Midbrain (tissue), 1 donor: Measurements from ENCODE around the gene TMEM125.

ENCODE experiments used
- DNase-seq: peaks from one replicate; lab custom pipeline; 2025; lab: John Stamatoyannopoulos, UW

The TMEM125 gene

GRCh38 chr1:43274804-43275180 is 5.0 kb downstream of the TMEM125 start:
- no peak for DNase-seq

DNA sequence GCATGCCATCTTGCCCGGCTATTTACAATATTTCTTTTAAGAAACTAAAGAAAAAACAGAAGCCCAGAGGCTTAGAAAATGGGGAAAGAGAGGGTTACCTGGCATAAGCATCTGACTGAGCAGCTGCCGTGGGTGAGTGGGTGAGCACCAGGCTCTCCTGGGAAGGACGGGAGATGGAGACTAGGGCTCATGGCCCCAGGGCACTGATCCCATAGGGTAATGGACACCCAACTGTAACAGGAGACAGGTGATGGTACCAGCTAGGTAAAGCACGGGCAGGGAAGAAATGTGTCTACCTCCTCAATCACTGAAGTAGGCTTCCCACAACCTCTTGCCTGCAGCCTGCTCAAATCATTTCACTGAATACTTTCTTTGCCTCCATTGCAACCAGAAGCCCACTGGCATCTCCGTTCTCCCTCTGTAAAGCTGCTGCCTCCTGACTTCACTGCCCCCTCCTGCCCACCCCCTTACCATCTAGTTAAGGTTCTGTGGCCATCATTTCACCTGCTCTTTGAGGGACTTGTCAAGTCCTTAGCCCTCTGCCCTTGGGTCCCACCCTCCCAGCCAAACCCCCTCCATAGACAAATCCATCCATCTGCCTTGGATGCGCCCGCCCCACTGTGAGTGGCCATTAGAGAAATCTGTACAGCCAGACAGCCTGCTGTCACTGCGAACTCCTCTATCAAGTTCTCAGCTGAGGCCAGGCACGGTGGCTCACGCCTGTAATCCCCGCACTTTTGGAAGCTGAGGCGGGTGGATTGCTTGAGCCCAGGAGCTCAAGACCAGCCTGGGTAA is 6.2 kb downstream of the TMEM125 start:
- DNase-seq, result no peak

DNA sequence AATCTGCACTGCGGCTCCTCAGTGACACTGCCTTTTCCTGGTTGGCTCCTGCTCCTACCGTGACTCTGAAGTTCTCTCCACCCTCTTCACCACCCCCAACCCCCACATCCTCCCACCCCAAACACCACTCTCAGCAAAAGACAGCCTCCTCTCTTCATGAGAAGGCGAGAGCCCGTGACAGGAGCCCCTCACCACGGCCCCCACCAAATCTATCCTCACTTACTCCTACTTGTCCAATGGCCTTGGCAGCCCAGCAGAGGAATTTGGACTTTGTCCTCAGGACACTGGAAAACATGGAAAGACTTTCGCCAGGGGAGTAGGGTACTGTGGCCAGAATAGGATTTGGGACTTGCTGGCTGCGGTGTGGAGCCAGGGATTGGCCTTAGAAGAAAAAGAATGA is 6.9 kb downstream of the TMEM125 start:
- no peak for DNase-seq

DNA sequence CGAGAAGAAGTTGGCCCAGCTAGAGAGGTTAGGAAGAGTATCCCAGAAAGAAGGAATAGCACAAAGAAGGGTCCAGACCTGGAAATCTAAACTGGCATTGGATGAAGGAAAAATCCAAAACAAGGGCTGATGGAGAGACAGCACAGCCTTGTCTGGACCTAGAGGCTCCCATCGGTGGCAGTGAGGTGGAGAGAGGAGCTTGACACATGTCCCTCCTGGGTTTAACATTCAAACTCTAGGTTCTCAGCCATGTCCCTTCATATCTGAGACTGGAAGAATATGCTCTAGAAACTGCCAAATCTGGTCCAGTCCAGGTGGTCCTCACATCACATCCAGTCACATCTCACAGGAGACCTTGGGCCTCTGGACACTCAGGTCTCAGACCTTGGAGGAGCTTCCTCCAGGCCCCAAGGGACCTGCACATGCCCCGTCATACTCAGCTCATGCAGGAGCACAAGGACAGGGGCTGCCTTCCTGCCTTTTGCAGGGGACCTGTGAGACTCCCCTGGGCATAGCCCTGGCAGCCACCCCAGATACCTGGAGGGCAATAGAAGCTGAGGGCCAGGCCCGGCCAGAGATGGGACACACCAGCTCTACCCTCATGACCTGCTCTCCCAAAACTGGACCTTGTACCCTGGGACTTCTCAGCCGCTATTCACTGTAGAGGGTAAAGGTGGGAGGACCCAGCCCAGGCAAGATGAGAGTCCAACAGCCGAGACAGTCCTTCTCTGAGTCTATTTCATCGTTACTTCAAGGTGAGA is 7.5 kb downstream of the TMEM125 start:
- no peak for DNase-seq

DNA sequence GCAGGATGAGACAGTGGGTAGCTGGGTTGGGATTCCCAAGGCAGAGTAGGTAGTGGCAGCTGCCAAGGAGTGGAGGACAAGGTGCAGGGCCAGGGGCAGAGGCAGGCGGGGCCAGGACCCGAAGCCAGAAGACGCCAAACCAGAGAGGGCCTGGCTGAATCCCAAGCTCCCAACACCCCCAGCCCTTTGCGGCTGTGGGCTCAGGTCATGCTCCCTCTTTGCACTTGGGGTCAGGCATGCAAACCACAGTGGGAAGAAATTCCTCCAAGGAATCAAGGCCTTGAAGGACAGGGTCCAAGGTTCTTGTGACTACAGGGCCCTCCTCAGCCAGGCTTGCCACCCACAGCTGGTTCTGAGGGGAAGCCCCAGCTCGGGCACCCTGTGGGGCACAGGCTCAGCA is 9.4 kb downstream of the TMEM125 start:
- DNase-seq, result no peak

- DNase-seq, result no peak
Measured at GRCh38 chr1:43279666-43280065, 9.9 kb downstream of the TMEM125 start.

DNA sequence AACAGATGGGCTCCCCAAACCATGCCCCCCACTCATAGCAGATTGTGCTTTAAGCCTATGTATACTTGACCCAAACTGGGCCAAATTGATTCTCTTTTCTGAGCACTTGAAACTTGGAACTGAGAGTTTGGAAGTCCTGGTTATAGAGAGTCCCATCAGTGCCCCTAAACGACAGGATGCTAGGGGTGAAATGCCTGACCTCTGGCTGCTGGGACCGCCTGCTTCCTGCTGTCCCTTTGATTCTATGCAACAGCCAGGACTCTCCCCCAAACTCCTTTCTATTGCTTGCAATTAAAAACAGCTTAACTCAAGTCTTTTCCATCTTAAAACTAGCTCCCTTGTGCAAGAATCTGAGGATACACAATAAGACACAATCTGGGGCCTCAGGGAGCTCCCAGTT is 10.9 kb downstream of the TMEM125 start:
- DNase-seq, result no peak

DNA sequence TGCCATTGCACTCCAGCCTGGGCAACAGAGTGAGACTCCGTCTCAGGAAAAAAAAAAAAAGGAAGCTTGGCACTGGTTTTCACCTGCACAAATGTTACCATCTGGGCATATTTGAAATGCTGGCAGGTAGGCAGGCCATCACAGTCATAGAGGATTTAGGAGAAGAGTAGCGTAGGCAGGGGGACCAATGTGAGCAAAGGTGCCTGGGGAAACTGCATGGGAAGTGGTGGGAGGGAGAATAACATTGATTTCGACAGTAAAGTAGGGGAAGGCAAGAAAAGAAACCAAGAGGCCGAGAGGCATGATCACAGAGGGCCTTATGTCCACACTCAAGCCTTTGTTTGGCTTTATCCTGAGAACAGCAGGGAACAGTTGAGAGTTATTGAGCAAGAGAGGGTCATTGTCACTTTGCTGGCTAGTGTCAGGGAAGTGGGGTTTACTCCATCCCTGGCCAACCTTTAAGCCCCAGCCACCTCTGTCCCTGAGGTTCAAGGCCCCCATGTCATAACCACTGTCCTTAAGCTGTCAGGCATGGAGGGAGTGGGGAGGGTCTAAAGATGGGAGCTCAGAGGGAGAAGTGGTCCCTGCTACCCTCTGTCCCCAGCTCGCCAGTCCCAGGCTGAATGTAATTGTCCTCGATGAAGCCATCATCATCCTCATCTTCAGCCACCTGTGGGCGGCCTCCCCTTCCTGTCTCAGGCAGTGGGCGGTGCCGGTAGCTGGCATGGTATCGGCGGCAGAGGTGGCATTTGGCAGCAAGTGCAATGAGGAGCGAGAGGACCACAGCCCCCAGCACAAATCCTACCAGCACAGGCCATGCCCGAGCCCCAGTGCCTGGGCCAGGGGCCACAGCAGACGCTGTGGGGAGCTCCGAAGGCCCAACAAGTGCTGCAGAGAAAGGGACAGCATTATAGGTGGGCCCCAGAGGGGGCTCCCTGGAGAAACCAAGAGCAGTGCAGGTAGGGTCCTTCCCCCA is 12.7 kb downstream of the TMEM125 start:
- DNase-seq, result peak; percentile 22

DNA sequence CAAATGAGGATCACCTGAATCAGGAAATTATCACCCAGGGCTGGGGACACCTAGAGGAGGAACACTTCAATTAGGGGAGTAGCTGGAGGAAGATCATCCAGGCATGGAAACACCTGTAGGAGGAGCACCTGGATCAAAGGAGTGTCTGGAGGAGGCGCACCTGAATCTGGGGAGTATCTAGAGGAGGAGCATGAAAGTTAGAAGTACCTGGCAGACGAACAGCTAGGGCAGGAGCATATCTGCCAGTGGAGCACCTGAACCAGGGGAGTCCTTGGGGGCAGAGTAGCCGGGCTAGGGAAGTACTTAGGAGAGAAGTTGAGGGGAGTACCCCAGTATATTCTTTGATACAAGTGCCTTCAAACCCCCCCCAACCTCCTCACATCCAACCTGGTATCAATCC is 14.3 kb downstream of the TMEM125 start:
- DNase-seq, result no peak

DNA sequence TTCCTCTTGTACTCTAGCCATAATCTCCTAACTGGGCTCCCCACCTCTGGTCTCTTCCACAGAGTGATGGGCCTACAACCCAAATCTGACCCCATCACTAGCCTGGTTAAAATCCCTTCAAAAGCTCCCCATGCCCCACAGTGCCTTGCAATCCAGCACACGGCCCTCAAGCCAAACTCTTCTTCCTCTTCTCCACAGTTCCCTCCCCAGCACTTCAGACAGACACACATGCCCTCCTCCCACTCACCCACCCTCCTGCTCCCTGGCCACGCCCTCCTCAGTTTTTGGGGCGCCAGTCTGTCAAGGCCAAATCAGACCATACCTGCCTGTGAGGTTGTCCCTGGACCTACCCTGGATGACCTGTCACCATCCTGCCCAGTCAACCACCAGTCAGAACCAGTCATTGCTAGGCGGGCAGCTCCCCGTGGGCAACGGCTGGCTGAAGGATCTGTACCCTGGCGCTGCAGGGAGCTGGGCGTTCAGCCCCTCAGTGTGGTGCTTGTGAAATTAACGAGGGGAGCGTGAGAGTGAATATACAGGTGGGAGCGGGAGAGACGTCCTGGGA is 14.8 kb downstream of the TMEM125 start:
- DNase-seq, result no peak

- DNase-seq, result no peak
Measured at GRCh38 chr1:43285269-43285990, 15.6 kb downstream of the TMEM125 start, which contains the start of gene C1orf210. Gene C1orf210, minus strand, starts transcription at chr1:43285581. Its CDS starts 2,311 bp downstream, at chr1:43283270.

DNA sequence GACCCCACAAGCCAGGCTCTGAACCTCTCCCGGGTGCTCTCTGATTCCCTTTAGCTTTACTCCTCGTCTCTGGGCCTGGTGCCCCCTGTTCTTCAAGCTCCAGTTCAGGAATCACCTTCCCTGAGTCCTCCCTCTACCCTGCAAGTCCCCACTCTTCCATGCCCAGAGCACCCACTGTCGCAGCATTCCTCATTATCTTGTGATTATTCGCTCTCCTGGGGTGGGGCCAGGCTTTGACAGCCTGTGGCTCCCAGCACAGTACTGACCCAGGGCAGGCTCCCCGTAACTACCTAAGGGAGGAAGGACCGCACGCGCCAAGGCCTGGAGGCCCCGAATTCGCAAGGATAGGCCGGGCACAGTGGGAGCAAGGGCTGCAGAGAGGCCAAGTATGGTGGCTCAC is 16.3 kb downstream of the TMEM125 start:
- DNase-seq, result no peak

- no peak for DNase-seq
Measured at GRCh38 chr1:43286533-43286932, 16.8 kb downstream of the TMEM125 start.

DNA sequence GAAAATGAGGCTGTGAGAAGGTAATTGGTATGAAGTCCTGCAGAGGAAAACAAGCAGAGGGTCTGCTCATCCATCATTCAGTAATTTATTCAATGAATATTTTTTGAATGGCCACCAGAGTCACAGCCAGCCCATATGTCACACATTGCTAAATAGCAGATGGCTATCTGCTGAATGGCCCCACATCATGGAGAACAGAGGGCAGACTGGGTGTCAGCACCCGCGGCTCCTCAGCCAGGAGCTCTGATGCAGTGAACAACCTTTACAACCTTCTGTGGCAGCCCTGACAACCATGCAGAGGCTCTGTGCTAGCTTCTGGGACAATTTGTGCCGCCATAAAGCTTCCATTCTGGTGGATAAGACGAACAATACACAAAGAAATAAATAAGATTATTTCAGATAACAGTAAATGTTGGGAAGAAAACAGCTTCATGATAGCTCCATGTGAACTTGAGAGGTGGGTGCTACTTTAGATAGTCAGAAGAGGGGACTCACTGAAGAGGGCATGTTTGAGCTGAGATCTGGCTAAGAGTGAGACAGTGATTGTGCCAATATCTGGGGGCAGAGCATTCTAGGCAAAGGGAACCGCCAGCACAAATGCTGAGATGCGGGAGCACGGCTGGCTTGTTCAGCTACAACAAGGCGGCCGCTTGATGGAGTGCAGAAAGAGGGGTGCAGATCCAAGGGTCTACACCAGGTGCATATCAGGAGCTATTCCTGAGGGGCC is 18.4 kb downstream of the TMEM125 start:
- DNase-seq, result no peak

DNA sequence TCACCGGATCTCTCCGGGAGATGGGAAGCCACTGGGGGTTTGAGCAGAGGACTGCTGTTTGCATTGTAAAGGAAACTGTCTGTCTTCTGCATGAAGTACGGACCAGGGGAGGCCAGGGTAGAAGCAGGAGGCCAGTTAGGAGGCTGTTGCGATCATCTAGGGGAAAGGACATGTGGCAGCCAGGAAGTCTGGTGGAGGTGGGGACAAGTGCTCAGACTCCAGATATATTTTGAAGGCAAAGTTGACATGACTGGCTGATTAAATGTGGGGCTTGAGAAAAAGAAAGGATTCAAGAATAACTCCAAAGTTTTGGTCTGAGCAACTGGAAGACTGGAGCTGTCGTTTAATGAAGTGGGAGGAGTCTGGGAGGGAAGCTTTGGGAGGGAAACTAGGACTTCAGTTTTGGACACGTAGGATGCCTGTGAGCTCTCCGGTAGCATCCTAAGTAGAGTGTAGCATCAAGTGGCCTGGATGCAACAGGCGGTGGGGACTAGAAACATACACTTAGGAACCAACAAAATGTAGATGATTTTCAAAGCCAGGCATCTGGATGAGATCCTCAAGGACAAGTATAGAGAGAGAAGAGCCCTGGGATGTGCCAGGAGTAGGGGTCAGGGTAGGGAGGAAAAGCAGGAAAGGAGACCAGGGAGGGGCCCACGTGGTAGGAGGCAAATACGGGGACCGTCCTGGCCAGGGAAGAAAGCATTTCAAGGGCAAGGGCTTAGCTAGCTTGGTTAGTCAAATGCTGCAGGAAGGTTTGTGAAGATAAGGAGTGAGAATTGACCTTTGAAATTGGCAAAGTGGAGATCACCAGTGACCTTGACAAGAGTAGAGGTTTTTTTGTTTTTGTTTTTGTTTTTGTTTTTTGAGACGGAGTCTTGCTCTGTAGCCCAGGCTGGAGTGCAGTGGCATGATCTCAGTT is 19.3 kb downstream of the TMEM125 start:
- DNase-seq, result no peak

DNA sequence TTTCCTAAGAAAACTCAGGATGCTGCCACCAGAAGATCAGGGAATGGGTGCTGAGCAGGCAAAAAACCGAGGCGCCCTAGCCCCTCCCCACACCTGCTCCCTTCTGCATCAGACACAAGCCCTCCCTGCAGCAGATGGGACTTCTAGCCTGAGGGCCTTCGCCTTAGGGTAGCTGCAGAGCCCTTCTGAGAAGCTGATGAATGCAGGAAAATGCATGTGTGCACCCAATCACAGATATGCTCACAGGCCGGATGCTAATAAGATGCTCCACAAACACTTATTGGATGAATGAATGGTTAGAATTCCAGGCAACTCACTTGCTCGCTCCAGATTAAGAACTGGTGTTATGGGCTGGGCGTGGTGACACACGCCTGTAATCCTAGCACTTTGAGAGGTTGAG is 22.4 kb downstream of the TMEM125 start:
- no peak for DNase-seq

DNA sequence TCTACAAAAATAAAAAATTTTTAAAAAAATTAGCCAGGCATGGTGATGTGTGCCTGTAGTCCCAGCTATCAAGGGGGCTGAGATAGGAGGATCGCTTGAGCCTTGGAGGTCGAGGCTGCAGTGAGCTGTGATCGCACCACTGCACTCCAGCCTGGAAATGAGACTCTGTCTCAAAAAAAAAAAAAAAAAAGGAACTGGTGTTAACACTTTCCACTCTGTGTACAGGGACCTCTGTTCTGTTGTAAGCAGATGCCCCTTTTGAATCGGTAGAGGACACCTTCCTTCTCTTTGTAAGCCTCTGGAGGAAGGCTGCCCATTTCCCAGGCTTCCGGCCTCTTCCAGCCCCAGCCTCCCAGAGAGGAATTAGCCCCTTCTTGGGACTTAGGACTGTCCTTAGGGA is 22.9 kb downstream of the TMEM125 start:
- DNase-seq, result no peak

- no peak for DNase-seq
Measured at GRCh38 chr1:43293176-43293575, 23.4 kb downstream of the TMEM125 start.
